ENCODE measurements around the gene DIPK1B. TPM values are rescaled to one million over a fixed set of nuclear protein-coding genes. Genes with fewer than 3 reads are reported as not detected.

DIPK1B gene
- total RNA-seq, 2 donors from 2014 or later: 45.1 to 45.7 TPM

DNA sequence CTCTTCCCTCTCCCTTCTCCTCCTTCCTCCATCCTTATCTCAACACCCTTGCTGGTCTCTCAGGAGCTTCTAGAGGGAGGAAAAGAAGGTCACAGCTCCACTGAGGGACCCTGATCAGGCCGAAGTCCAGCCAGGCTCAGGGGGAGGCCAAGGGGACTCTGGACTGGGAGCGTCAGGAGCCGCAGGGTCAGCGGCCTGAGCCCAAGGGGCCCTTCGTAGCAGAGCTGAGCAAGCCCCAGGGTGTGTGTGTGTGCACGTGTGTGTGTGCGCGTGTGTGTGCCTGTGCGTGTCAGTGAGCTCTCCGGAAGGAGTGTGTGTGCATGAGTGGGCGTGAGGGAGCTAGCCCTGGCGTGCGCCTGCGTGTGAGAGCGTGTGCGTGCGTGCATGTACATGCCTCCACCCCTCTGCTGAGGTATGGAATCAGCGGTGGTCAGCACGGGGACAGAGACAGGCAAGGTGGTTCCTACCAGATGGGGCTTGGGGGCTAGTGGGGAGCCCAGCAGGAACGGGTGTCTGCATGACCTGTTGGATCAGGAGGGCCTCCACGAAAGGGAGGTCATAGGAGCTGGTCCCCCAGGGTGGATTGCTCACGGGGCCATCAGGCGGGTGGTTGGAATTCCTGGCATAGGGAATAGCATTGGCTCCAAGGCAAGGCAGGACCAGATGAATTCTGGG, 15.1 kb upstream of the DIPK1B start:
- no peaks in the 10 kb centered on the region for H3K36me3 ChIP-seq
- no peak overlapping the region for H3K27ac ChIP-seq
- no peak for TF ChIP-seq CTCF (IDR thresholded peaks at IDR 0.05)
- no peak for DNase-seq (ENCODE audit: low spot score)
- no peak overlapping the region for H3K4me3 ChIP-seq
- H3K4me1 ChIP-seq: peaks cover 0 to 20% of the 10 kb centered on the region in 2 donors
- H3K9me3 ChIP-seq: no peaks in the 10 kb centered on the region
- H3K27me3 ChIP-seq: no peaks in the 10 kb centered on the region

- Histone ChIP-seq H3K27ac (no peak overlapping the region), H3K27me3 (no peaks in the 10 kb centered on the region), H3K9me3 (no peaks in the 10 kb centered on the region), H3K4me3 (no peak overlapping the region), H3K4me1 (peaks cover 0 to 20% of the 10 kb centered on the region in 2 donors), H3K36me3 (no peaks in the 10 kb centered on the region)
- TF ChIP-seq CTCF (IDR thresholded peaks at IDR 0.05): no peak
- DNase-seq (ENCODE audit: low spot score): no peak
Measured at GRCh38 chr9:136697821-136698526, 14.4 kb upstream of the DIPK1B start.

GRCh38 chr9:136698635-136699246, 13.6 kb upstream of the DIPK1B start:
- H3K4me1 ChIP-seq: peaks cover 0 to 13% of the 10 kb centered on the region in 2 donors
- no peaks in the 10 kb centered on the region for H3K27me3 ChIP-seq
- no peaks in the 10 kb centered on the region for H3K36me3 ChIP-seq
- H3K4me3 ChIP-seq: no peak overlapping the region
- H3K9me3 ChIP-seq: no peaks in the 10 kb centered on the region
- TF ChIP-seq CTCF (IDR thresholded peaks at IDR 0.05): no peak
- no peak overlapping the region for H3K27ac ChIP-seq
- DNase-seq (ENCODE audit: low spot score): no peak

DNA sequence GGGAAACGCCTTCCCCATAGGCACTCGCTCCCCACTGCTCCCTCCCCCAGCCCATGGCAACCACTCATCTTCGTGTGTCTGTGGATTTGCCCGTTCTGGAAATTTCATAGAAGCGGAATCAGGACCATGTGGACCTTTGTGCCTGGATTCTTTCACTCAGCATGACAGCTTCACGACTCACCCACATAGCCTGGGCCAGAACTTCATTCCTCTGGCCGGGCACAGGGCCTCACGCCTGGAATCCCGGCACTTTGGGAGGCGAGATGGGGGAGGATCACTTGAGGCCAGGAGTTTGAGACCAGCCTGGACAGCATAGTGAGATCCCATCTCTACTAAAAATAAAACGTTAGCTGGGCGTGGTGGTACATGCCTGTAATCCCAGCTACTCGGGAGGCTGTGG, 12.1 kb upstream of the DIPK1B start:
- no peak for DNase-seq (ENCODE audit: low spot score)
- Histone ChIP-seq H3K36me3 (no peaks in the 10 kb centered on the region), H3K4me3 (no peak overlapping the region), H3K9me3 (no peaks in the 10 kb centered on the region), H3K4me1 (peaks cover 0 to 1% of the 10 kb centered on the region in 2 donors), H3K27me3 (no peaks in the 10 kb centered on the region), H3K27ac (no peak overlapping the region)
- no peak for TF ChIP-seq CTCF (IDR thresholded peaks at IDR 0.05)

DNA sequence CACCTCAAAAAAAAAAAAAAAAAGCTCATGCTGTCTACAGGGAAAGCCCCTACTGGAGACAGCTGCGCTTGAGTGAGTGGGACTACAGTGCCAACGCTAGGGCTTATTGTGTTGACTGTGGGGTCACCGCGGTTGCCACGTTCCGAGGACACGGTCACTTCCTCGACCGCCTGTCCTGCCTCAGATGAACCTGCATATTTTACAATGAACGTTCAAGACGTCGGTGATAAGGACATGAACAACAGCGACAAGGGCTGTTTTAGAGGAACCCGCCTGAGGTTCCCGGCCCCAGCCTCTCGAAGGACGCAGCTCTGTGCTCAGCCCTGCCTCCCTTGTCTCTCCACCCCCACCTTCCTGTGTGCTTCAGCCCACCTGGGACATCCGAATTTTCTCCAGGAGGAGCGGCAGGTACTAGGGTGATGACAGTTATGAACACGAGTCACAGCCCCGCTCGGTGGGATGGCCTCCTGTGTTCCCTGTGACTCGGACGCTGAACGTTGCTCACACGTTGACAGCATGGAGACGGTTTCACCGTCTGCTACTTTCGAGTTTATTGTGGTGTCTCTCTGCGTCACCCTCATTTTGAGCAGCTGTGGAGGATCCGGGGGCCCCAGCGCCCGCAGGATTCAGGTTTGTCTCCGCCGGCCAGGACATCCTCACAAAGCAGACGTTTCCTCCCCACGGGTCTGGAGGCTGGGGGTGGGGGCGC, 11.3 kb upstream of the DIPK1B start:
- Histone ChIP-seq H3K4me1 (no peaks in the 10 kb centered on the region), H3K4me3 (no peak overlapping the region), H3K36me3 (no peaks in the 10 kb centered on the region), H3K9me3 (no peaks in the 10 kb centered on the region), H3K27me3 (no peaks in the 10 kb centered on the region), H3K27ac (no peak overlapping the region)
- DNase-seq (ENCODE audit: low spot score): no peak
- no peak for TF ChIP-seq CTCF (IDR thresholded peaks at IDR 0.05)

All from right atrium auricular region (tissue), 2 donors.